Peyer's patch (tissue), 4 donors: ENCODE measurements around the gene HOXD10. TPM values are rescaled to one million over a fixed set of nuclear protein-coding genes. Genes with fewer than 3 reads are reported as not detected.

ENCODE experiments used
- DNase-seq, 3 donors: peaks; one replicate each; pipeline ENCODE4 v3.0.0-alpha.2; 2017 to 2019
- H3K27ac ChIP-seq, 4 donors: fragments of 200-600 bp; sonication (generic); one replicate each; pipeline ENCODE4 v1.5.1; 2016 to 2019
- H3K27me3 ChIP-seq, 2 donors: fragments of 200-600 bp; sonication (generic); one replicate each; pipeline ENCODE4 v1.5.1; 2019
- H3K36me3 ChIP-seq, 3 donors: fragments of 200-600 bp; sonication (generic); one replicate each; pipeline ENCODE4 v1.5.1; 2016 to 2019
- H3K4me1 ChIP-seq, 4 donors: fragments of 200-600 bp; sonication (generic); one replicate each; pipeline ENCODE4 v1.5.1; 2016 to 2019
- H3K4me3 ChIP-seq, 4 donors: fragments of 200-600 bp; sonication (generic); 1 replicate in 3 of 4; 2 replicates in 1 of 4; pipeline ENCODE4 v1.5.1; 2016 to 2019; ENCODE audit warnings: mild to moderate bottlenecking in 1 of 4
- H3K9me3 ChIP-seq, 4 donors: fragments of 200-600 bp; sonication (generic); one replicate each; pipeline ENCODE4 v1.5.1; 2016 to 2019; ENCODE audit warnings: mild to moderate bottlenecking in 1 of 4
- CTCF ChIP-seq, 6 experiments: fragments of 450-650 bp in 4 of 6; fragments of 200-600 bp in 2 of 6; sonication (generic) in 1 of 6; IDR thresholded peaks; one replicate each; pipeline ENCODE4 v1.5.1; 2017 to 2019; ENCODE audit warnings: antibody characterized with exemption in 6 of 6, mild to moderate bottlenecking in 3 of 6, moderate library complexity in 1 of 6
- POLR2A ChIP-seq, 2 donors: fragments of 450-650 bp; IDR thresholded peaks; one replicate each; pipeline ENCODE4 v1.5.1; 2017; ENCODE audit warnings: antibody characterized with exemption in 2 of 2, mild to moderate bottlenecking in 2 of 2, moderate library complexity in 2 of 2
- total RNA-seq, 4 donors: library from RNA; depleted of rRNA; stranded (reverse); fragments of >200 nt; gene quantifications; one replicate each; pipeline ENCODE4 v1.1.0, GENCODE V29; 2016

HOXD10 gene
- total RNA-seq, 4 donors from 2014 or later = not detected

GRCh38 chr2:176109946-176110345 is 6.6 kb upstream of the HOXD10 start:
- peaks cover 0 to 90% of the 10 kb centered on the region in 2 donors for H3K27me3 ChIP-seq
- DNase-seq = no peak

GRCh38 chr2:176110415-176111308 is 5.9 kb upstream of the HOXD10 start:
- Histone ChIP-seq H3K4me3 (no peak overlapping the region), H3K9me3 (peaks cover 0 to 5% (median 0%) of the 10 kb centered on the region in 4 donors), H3K4me1 (peaks cover 0 to 23% (median 1%) of the 10 kb centered on the region in 4 donors), H3K27ac (no peak overlapping the region), H3K27me3 (peaks cover 0 to 88% of the 10 kb centered on the region in 2 donors), H3K36me3 (no peaks in the 10 kb centered on the region)
- TF ChIP-seq CTCF (IDR thresholded peaks at IDR 0.05) (no peak), POLR2A (IDR thresholded peaks at IDR 0.05) (no peak)
- no peak for DNase-seq

More at GRCh38 chr2:176109946-176110345, 6.6 kb upstream of the HOXD10 start:
- Histone ChIP-seq H3K36me3 (no peaks in the 10 kb centered on the region), H3K4me3 (no peak overlapping the region), H3K9me3 (peaks cover 0 to 5% (median 0%) of the 10 kb centered on the region in 4 donors), H3K27ac (no peak overlapping the region), H3K4me1 (peaks cover 0 to 23% (median 1%) of the 10 kb centered on the region in 4 donors)
- TF ChIP-seq POLR2A (IDR thresholded peaks at IDR 0.05) (no peak), CTCF (IDR thresholded peaks at IDR 0.05) (no peak)

- Histone ChIP-seq H3K9me3 (peaks cover 0 to 5% (median 0%) of the 10 kb centered on the region in 4 donors), H3K27ac (no peak overlapping the region), H3K4me1 (peaks cover 0 to 28% (median 1%) of the 10 kb centered on the region in 4 donors), H3K27me3 (peaks cover 0 to 91% of the 10 kb centered on the region in 2 donors), H3K4me3 (no peak overlapping the region), H3K36me3 (no peaks in the 10 kb centered on the region)
- peak in 2 of 3 donors; percentile 72 to 75 for DNase-seq
- TF ChIP-seq POLR2A (IDR thresholded peaks at IDR 0.05) = no peak
- TF ChIP-seq CTCF (IDR thresholded peaks at IDR 0.05) = peak in 4 of 6 experiments; percentile 39 to 56 (median 44)
Measured at GRCh38 chr2:176111309-176111663, 5.3 kb upstream of the HOXD10 start.

- Histone ChIP-seq H3K27ac (no peak overlapping the region), H3K36me3 (no peaks in the 10 kb centered on the region), H3K4me1 (peaks cover 0 to 25% (median 1%) of the 10 kb centered on the region in 4 donors), H3K4me3 (no peak overlapping the region), H3K9me3 (peaks cover 0 to under 1% (median 0%) of the 10 kb centered on the region in 4 donors), H3K27me3 (peaks cover 0 to 91% of the 10 kb centered on the region in 2 donors)
- peak in 1 of 3 donors; percentile 39 for DNase-seq
- TF ChIP-seq POLR2A (IDR thresholded peaks at IDR 0.05) = no peak
- TF ChIP-seq CTCF (IDR thresholded peaks at IDR 0.05) = no peak
Measured at GRCh38 chr2:176111846-176112374, 4.7 kb upstream of the HOXD10 start.

- Histone ChIP-seq H3K4me3 (no peak overlapping the region), H3K27me3 (peaks cover 0 to 95% of the 10 kb centered on the region in 2 donors), H3K36me3 (no peaks in the 10 kb centered on the region), H3K4me1 (peaks cover 0 to 20% (median 1%) of the 10 kb centered on the region in 4 donors), H3K9me3 (no peaks in the 10 kb centered on the region), H3K27ac (no peak overlapping the region)
- TF ChIP-seq POLR2A (IDR thresholded peaks at IDR 0.05) (no peak), CTCF (IDR thresholded peaks at IDR 0.05) (no peak)
- peak in 1 of 3 donors; percentile 46 for DNase-seq
Measured at GRCh38 chr2:176112375-176113302, 3.9 kb upstream of the HOXD10 start.
